Measurements from ENCODE around the gene PLA2G7. TPM values are rescaled to one million over a fixed set of nuclear protein-coding genes. Genes with fewer than 3 reads are reported as not detected.

Gene PLA2G7
- total RNA-seq, 1 donor from 2014 or later, result 0.48 TPM

- H3K4me3 Mint-ChIP-seq (ENCODE audit: unreplicated experiment), result no peak overlapping the region
- H3K27me3 Mint-ChIP-seq (ENCODE audit: low read depth, unreplicated experiment), result peaks cover 7% of the 10 kb centered on the region
- H3K27ac ChIP-seq (ENCODE audit: low read depth, low read length), result no peak overlapping the region
- H3K27me3 ChIP-seq (ENCODE audit: insufficient read depth, low read length), result no peaks in the 10 kb centered on the region
- H3K36me3 ChIP-seq (ENCODE audit: insufficient read depth, low read length), result no peaks in the 10 kb centered on the region
- no peaks in the 10 kb centered on the region for H3K9me3 ChIP-seq (ENCODE audit: insufficient read depth, low read depth, low read length)
- H3K4me1 Mint-ChIP-seq (ENCODE audit: low read depth, unreplicated experiment), result peaks cover 7% of the 10 kb centered on the region
- no peaks in the 10 kb centered on the region for H3K79me2 ChIP-seq (ENCODE audit: insufficient read depth, low read length)
- no peak for FAIRE-seq
- DNase-seq (ENCODE audit: low read depth), result no peak
- H3K36me3 Mint-ChIP-seq (ENCODE audit: low read depth, unreplicated experiment), result no peaks in the 10 kb centered on the region
- no peak for TF ChIP-seq EZH2 (IDR thresholded peaks at IDR 0.05; ENCODE audit: insufficient read depth, low read length)
- no peak for TF ChIP-seq CTCF (IDR thresholded peaks at IDR 0.05; ENCODE audit: insufficient read depth, low read depth, low read length)
- H4K20me1 ChIP-seq (ENCODE audit: insufficient read depth, low read length), result no peaks in the 10 kb centered on the region
- H3K4me3 ChIP-seq (ENCODE audit: insufficient read depth, low read depth, low read length), result no peak overlapping the region
- H3K9me3 Mint-ChIP-seq (ENCODE audit: unreplicated experiment), result no peaks in the 10 kb centered on the region
- H3K9ac ChIP-seq (ENCODE audit: low read length), result no peak overlapping the region
- no peak overlapping the region for H3K4me2 ChIP-seq (ENCODE audit: low read length)
- no peaks in the 10 kb centered on the region for H3K4me1 ChIP-seq (ENCODE audit: insufficient read depth, low read length)
- H2AFZ ChIP-seq (ENCODE audit: low read depth, low read length), result no peak overlapping the region
- H3K27ac Mint-ChIP-seq (ENCODE audit: unreplicated experiment), result no peak overlapping the region
Measured at GRCh38 chr6:46688966-46689335, 46.2 kb downstream of the PLA2G7 start.

- DNase-seq (ENCODE audit: low read depth), result no peak
- no peaks in the 10 kb centered on the region for H3K9me3 ChIP-seq (ENCODE audit: insufficient read depth, low read depth, low read length)
- Mint-ChIP-seq H3K4me3 (ENCODE audit: unreplicated experiment) (no peak overlapping the region), H3K27me3 (ENCODE audit: low read depth, unreplicated experiment) (peaks cover 7% of the 10 kb centered on the region), H3K27ac (ENCODE audit: unreplicated experiment) (no peak overlapping the region), H3K36me3 (ENCODE audit: low read depth, unreplicated experiment) (no peaks in the 10 kb centered on the region), H3K4me1 (ENCODE audit: low read depth, unreplicated experiment) (peaks cover 7% of the 10 kb centered on the region), H3K9me3 (ENCODE audit: unreplicated experiment) (no peaks in the 10 kb centered on the region)
- H3K4me3 ChIP-seq (ENCODE audit: insufficient read depth, low read depth, low read length), result no peak overlapping the region
- H3K27ac ChIP-seq (ENCODE audit: low read depth, low read length), result no peak overlapping the region
- no peaks in the 10 kb centered on the region for H4K20me1 ChIP-seq (ENCODE audit: insufficient read depth, low read length)
- H3K27me3 ChIP-seq (ENCODE audit: insufficient read depth, low read length), result no peaks in the 10 kb centered on the region
- no peak for FAIRE-seq
- no peak overlapping the region for H3K4me2 ChIP-seq (ENCODE audit: low read length)
- no peaks in the 10 kb centered on the region for H3K36me3 ChIP-seq (ENCODE audit: insufficient read depth, low read length)
- H3K9ac ChIP-seq (ENCODE audit: low read length), result no peak overlapping the region
- no peaks in the 10 kb centered on the region for H3K4me1 ChIP-seq (ENCODE audit: insufficient read depth, low read length)
- H2AFZ ChIP-seq (ENCODE audit: low read depth, low read length), result no peak overlapping the region
- H3K79me2 ChIP-seq (ENCODE audit: insufficient read depth, low read length), result no peaks in the 10 kb centered on the region
- TF ChIP-seq CTCF (IDR thresholded peaks at IDR 0.05; ENCODE audit: insufficient read depth, low read depth, low read length) (no peak), EZH2 (IDR thresholded peaks at IDR 0.05; ENCODE audit: insufficient read depth, low read length) (no peak)
Measured at GRCh38 chr6:46688117-46688965, 46.8 kb downstream of the PLA2G7 start.

- Mint-ChIP-seq H3K27me3 (ENCODE audit: low read depth, unreplicated experiment) (peaks cover 3% of the 10 kb centered on the region), H3K9me3 (ENCODE audit: unreplicated experiment) (no peaks in the 10 kb centered on the region), H3K4me1 (ENCODE audit: low read depth, unreplicated experiment) (peaks cover 7% of the 10 kb centered on the region), H3K4me3 (ENCODE audit: unreplicated experiment) (no peak within 1 kb of the TSS), H3K27ac (ENCODE audit: unreplicated experiment) (no peak within 1 kb of the TSS), H3K36me3 (ENCODE audit: low read depth, unreplicated experiment) (no peaks in the 10 kb centered on the region)
- TF ChIP-seq CTCF (IDR thresholded peaks at IDR 0.05; ENCODE audit: insufficient read depth, low read depth, low read length), result no peak
- no peak for TF ChIP-seq EZH2 (IDR thresholded peaks at IDR 0.05; ENCODE audit: insufficient read depth, low read length)
- H3K4me2 ChIP-seq (ENCODE audit: low read length), result no peak within 1 kb of the TSS
- no peak for DNase-seq (ENCODE audit: low read depth)
- H3K9me3 ChIP-seq (ENCODE audit: insufficient read depth, low read depth, low read length), result no peaks in the 10 kb centered on the region
- no peaks in the 10 kb centered on the region for H3K27me3 ChIP-seq (ENCODE audit: insufficient read depth, low read length)
- H3K36me3 ChIP-seq (ENCODE audit: insufficient read depth, low read length), result no peaks in the 10 kb centered on the region
- no peak within 1 kb of the TSS for H2AFZ ChIP-seq (ENCODE audit: low read depth, low read length)
- no peak for FAIRE-seq
- no peaks in the 10 kb centered on the region for H3K4me1 ChIP-seq (ENCODE audit: insufficient read depth, low read length)
- no peaks in the 10 kb centered on the region for H4K20me1 ChIP-seq (ENCODE audit: insufficient read depth, low read length)
- no peak within 1 kb of the TSS for H3K9ac ChIP-seq (ENCODE audit: low read length)
- H3K4me3 ChIP-seq (ENCODE audit: insufficient read depth, low read depth, low read length), result no peak within 1 kb of the TSS
- no peaks in the 10 kb centered on the region for H3K79me2 ChIP-seq (ENCODE audit: insufficient read depth, low read length)
- no peak within 1 kb of the TSS for H3K27ac ChIP-seq (ENCODE audit: low read depth, low read length)
Measured at GRCh38 chr6:46687619-46688097, 47.5 kb downstream of the PLA2G7 start, which contains the start of gene TDRD6. TSS of gene TDRD6 (plus strand) at chr6:46687885. CDS start at chr6:46688129, 244 bp downstream.

Measured in astrocyte (in vitro differentiated cells and primary cell).